ENCODE data around the gene ECHDC3. TPM values are rescaled to one million over a fixed set of nuclear protein-coding genes. Genes with fewer than 3 reads are reported as not detected.

The ECHDC3 gene
- total and polyA plus RNA-seq, 2 of the 8 experiments (the other 6 are each of a cell fraction or from before 2014, with no cell fraction given): 15.6 to 19.9 TPM

GRCh38 chr10:11704092-11704491 is 38.1 kb upstream of the ECHDC3 start (continued):
- TF ChIP-seq CHD2 (IDR thresholded peaks at IDR 0.05; ENCODE audit: low read length): no peak
- no peak for TF ChIP-seq ZNF274 (IDR thresholded peaks at IDR 0.05; ENCODE audit: borderline replicate concordance, extremely low read depth, low read length)

Data from H1 (cell line).